NCI-H2196 treated with DMSO at 0.1 percent for 48 hours (cell line): ENCODE measurements around the gene P2RX5.
"Not testable (repeated sequence)": the region's sequence is repeated elsewhere in the genome, so short reads cannot be mapped to it uniquely, and the experiment has no call there.

Source experiments
- DNase-seq: peaks from one replicate; lab custom pipeline; 2025; ENCODE audit not compliant: unreplicated experiment; lab: John Stamatoyannopoulos, UW

P2RX5 gene

DNA sequence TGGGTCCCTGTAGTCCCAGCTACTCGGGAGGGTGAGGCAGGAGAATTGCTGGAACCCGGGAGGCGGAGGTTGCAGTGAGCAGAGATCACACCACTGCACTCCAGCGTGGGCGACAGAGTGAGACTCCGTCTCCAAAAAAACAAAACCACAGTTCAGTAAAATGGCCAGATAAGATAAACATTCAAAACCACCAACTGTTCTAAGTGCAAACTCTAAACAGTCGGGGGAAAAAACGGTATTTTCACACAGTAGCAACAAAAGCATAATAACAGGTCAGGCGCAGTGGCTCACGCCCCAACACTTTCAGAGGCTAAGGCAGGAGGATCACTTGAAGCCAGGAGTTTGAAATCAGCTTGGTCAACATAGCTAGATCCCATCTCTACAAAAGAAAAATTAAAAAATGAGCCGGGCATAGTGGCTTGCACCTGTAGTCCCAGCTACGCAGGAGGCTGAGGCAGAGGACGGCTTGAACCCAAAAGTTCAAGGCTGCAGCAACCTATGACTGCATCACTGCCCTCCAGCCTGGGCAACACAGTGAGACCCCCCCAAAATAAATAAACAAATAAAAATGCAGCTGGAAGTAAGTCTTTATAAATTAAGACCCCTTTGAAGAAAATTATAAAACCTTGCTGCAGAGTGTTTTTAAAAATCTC lies 17.0 kb upstream of the P2RX5 start:
- no peak for DNase-seq

GRCh38 chr17:3710951-3711383 lies 15.0 kb upstream of the P2RX5 start:
- DNase-seq: no peak

DNA sequence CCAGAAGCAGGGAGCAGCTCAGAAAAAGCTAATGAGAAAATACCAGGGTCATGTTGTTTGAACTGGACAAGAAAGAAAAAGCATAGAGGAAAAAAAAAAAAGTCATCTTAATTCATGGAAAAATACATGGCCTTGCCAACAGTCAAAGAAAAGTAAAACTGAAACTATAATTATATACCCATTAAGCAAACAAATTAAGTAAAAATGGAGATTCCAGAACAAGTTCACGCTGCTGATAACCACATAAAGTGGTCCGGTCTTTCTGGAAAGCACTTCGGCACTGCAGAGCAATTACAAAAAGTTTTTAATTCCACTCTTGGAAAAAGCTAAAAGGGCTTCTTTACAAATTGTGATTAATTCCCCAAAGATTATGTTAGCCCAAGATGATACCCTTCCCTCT lies 12.4 kb upstream of the P2RX5 start:
- no peak for DNase-seq

DNA sequence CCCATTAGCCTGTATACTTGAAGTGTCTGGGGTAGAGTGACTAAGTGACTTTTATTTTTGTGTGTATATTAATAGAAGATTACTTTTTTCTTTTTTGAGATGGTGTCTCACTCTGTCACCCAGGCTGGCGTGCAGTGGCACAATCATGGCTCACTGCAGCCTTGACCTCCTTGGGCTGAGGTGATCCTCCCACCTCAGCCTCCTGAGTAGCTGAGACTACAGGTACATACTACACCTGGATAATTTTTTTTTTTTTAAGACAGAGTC lies 9.7 kb upstream of the P2RX5 start:
- not testable (repeated sequence) for DNase-seq

- DNase-seq: no peak
Measured at GRCh38 chr17:3704931-3705717, 9.2 kb upstream of the P2RX5 start.

DNA sequence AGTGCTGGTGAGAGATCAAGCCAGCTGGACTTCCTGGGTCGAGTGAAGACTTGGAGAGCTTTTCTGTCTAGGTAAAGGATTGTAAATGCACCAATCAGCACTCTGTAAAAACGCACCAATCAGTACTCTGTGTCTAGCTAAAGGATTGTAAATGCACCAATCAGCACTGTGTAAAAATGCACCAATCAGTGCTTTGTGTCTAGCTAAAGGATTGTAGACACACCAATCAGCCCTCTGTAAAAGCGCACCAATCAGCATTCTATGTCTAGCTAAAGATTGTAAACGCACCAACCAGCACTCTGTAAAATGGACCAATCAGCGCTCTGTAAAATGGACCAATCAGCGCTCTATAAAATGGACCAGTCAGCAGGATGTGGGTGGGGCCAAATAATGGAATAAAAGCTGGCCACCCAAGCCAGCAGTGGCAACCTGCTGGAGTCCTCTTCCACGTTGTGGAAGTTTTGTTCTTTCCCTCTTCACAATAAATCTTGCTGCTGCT lies 6.1 kb upstream of the P2RX5 start:
- not testable (repeated sequence) for DNase-seq

DNA sequence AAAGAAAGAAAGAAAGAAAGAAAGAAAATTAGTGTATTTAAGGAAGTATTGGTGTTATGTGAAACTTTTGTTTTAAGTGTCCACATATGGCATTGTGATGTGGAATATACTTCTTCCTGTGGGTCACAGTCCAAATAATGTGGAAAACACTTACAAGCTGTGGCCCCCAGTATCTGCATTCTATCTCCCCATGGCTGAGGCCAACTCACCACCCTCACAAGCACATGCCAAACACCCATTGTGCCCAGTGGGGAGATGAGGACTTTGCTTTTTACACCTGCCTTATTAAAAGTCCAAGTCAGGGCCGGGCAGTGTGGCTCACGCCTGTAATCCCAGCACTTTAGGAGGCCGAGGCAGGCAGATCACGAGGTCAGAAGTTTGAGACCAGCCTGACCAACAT lies 4.0 kb upstream of the P2RX5 start:
- DNase-seq: no peak

DNA sequence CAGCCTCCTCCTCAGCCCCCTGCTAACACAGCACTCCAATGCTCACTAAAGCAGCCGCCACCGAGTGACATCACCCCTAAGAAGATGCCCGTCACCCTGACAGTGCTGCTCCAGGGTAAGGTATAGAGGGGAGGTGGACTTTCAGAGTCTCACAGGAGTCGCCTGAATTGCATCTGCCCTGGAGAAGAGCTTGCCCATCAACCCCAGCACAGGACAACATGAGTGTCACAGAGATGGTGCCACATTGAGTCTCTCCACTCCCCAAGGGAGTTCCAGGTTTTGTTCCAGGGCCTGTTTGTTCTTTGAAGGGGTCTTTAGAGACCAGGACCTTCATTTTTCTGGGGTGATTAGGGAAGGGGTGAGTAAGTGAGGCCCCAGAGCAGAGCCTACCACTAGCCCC lies 2.2 kb upstream of the P2RX5 start:
- no peak for DNase-seq

- no peak for DNase-seq
Measured at GRCh38 chr17:3697103-3697476, 1.1 kb upstream of the P2RX5 start.

DNA sequence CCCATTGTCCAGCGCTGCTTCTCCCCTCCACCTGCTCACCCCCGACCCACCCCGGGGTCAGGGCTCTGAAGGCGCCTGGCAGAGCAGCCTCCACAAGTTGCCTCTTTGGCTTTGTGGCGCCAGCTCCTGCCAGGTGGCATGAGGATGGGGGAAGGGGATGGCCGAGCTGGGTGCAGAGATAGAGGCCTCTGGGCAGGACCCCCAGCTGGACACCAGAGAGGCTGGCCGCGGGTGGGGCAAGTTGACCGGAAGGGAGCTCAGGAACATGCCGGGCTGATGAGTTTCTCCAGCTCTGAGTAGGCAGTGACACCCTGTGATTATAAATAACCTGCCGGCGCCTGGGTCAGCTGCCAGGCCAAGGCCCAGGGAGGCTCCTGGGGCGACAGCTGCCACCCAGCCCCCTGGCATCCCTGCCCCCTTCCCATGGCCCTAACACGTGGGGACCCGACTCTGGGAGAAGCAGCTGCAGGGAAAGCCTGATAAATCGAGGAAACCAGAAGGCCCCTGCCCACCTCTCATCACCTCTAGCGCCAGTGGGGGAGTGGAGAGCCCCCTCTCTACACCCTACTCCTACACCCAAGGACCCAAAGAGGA lies 729 bp downstream of the P2RX5 start:
- DNase-seq: peak; percentile 0

GRCh38 chr17:3693829-3694231 lies 2.1 kb downstream of the P2RX5 start:
- DNase-seq: no peak

- DNase-seq: no peak
Measured at GRCh38 chr17:3693141-3693540, 2.8 kb downstream of the P2RX5 start.

DNA sequence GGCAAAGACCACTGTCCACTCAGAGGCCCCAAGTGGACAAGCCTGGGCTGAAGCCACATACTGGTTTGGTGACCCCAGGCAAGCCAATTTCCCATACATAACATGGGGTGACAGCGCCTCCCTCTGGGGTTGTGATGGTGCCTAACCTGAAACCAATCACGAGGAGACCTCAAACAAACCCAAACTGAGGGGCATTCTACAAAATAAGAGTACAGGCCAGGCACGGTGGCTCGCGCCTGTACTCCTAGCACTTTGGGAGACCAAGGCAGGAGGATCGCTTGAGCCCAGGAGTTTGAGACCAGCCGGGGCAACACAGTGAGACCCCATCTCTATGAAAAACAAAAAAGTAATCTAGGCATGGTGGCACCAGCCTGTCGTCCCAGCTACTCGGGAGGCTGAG lies 3.6 kb downstream of the P2RX5 start:
- DNase-seq: no peak

DNA sequence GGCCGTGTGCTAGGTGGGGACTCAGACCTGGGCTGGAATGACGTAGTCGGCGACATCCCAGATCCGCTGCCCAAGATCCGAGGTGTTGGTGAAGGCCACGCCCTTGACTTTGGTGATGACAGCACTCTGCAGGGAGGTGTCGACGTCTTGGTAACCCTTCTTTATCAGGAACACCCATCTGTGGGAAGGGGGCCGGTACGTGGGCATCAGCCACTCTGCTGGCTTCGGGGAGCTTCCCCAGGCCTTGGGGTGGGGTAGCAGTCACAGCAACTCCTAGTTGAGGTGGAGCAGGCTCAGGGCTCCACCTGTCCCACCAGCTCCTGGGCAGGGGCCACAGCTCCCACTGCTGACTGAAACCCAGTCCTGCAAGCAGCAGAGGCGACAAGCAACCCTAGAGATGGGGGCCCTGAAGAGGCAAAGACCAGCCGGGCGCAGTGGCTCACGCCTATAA lies 4.3 kb downstream of the P2RX5 start:
- no peak for DNase-seq

DNA sequence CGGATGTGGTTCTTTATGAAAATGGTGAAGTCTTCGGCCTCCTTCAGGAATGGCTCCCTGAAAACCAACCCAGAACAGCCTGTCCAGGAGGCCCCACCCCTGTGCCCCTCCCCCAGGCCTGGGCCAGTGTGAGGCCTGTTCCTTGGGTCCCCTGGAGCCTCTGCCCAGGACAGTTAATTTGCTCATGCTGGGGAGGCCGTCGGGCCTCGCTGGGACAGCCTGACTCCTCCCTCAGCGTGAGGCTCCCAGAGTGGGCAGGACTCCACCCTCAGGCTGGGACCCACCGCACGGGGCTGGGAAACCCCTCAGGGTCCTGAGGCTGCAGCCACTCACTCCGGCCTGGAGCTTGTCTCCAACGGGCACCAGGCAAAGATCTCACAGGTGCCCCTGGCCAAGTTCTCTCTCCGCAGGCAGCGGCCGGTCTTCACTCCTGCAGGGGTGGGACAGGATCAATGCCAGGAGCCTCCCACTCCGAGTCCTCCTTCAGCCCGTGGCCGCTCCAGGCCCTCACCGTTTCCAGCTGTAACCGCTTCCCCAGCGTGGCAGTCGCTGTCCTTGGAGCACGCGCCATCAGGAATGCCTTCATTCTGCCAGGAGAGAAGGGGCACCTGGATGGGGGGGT lies 5.8 kb downstream of the P2RX5 start:
- DNase-seq: no peak

DNA sequence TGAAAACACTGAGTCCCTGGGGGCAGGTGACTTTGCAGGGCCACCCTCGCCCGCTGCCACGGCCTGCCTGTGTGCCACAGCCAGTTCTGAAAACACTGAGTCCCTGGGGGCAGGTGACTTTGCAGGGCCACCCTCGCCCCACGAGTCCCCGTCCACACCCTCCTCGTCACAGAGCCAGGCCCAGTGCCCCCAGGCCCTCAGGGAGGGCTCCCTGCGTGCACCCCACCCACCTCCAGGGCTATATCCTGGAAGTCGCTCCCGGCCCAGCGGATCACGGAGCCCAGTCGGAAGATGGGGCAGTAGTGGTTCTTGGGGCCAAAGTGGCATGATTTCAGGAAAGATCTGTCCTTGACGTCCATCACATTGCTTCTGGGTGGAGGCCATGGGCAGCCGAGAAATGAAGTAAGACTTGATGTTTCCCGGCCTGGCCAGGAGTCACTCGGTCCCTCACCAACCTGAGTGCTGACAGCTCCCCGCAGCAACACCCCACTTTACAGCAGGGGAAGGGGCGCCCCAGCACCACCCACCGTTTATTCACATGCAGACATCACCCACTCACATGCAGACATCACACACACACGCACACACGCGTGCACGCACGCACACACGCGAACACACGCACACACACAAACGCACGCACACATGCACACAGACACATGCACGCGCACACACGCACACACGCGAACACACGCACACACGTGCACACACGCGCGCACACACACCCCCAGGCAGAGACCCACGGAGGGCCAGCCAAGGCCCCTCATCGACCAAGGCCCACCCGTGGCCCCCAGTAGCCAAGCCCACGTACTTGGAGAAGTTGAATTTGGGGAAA lies 6.5 kb downstream of the P2RX5 start:
- no peak for DNase-seq

GRCh38 chr17:3688852-3689261 lies 7.1 kb downstream of the P2RX5 start:
- DNase-seq: no peak

DNA sequence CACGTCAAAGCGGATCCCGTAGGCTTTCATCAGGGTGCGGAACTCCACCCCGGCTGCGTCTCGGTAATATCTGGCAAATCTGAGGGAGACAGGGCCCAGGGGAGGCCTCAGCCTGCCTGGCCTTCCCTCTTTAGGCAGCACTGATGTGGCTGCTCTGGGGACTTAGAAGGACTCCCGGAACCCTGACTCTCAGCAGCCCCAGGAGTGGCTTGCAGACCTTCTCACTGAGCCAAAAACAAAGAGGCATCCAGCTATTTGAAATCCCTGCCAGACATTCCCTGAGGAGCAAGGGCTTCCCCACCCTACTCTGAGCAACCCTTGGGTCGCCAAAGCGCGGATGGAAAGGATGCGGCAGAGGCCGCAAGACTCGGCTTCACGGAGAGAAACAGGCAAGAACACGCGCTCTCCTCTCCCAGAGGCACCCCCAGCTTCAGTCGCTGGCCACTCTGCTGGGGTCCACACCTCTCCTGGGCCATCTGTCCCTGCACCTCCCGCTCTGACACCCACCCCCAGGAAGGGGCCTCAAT lies 7.9 kb downstream of the P2RX5 start:
- no peak for DNase-seq

- DNase-seq: no peak
Measured at GRCh38 chr17:3685174-3685573, 10.8 kb downstream of the P2RX5 start.

- no peak for DNase-seq
Measured at GRCh38 chr17:3683054-3683511, 12.9 kb downstream of the P2RX5 start.

- no peak for DNase-seq
Measured at GRCh38 chr17:3682033-3682432, 13.9 kb downstream of the P2RX5 start.
